Ascending aorta (tissue), 2 donors: ENCODE measurements around the gene PDE4A. TPM values are rescaled to one million over a fixed set of nuclear protein-coding genes. Genes with fewer than 3 reads are reported as not detected.
A peak's percentile ranks its signal among the peaks of the same experiment; 100 is the strongest.
"Not testable (repeated sequence)": the region's sequence is repeated elsewhere in the genome, so short reads cannot be mapped to it uniquely, and the experiment has no call there.

Experiments used
- DNase-seq, 2 donors: peaks; one replicate each; pipeline ENCODE4 v3.0.0-alpha.2; 2019; ENCODE audit warnings: low spot score in 2 of 2
- H3K27ac ChIP-seq, 2 donors: fragments of 200-600 bp; sonication (generic); one replicate each; pipeline ENCODE4 v1.5.1; 2016 to 2017; ENCODE audit warnings: mild to moderate bottlenecking in 1 of 2
- H3K27me3 ChIP-seq: fragments of 200-600 bp; sonication (generic); one replicate; pipeline ENCODE4 v1.5.1; 2017
- H3K36me3 ChIP-seq, 2 donors: fragments of 200-600 bp; sonication (generic); one replicate each; pipeline ENCODE4 v1.5.1; 2016
- H3K4me1 ChIP-seq, 2 donors: fragments of 200-600 bp; sonication (generic); one replicate each; pipeline ENCODE4 v1.5.1; 2016 to 2017; ENCODE audit warnings: mild to moderate bottlenecking in 1 of 2
- H3K4me3 ChIP-seq, 2 donors: fragments of 200-600 bp; sonication (generic); one replicate each; pipeline ENCODE4 v1.5.1; 2016 to 2017; ENCODE audit warnings: mild to moderate bottlenecking in 1 of 2
- H3K9me3 ChIP-seq, 2 donors: fragments of 200-600 bp; sonication (generic); one replicate each; pipeline ENCODE4 v1.5.1; 2016
- CTCF ChIP-seq, 3 experiments: fragments of 200-600 bp in 2 of 3; fragments of 450-650 bp in 1 of 3; sonication (generic) in 2 of 3; IDR thresholded peaks; one replicate each; pipeline ENCODE4 v1.5.1; 2016 to 2019; ENCODE audit warnings: antibody characterized with exemption in 3 of 3, mild to moderate bottlenecking in 1 of 3, moderate library complexity in 1 of 3
- intact Hi-C: fragments of 100-400 bp; cut with DNase I; formaldehyde crosslinking; loops from one replicate; pipeline ENCODE4 v1.15.1; 2023
- total RNA-seq: library from RNA; depleted of rRNA; stranded (reverse); fragments of >200 nt; gene quantifications from one replicate; pipeline ENCODE4 v1.1.0, GENCODE V29; 2016

Gene PDE4A
- total RNA-seq, 1 donor from 2014 or later: 59.9 TPM

- H3K27ac ChIP-seq: no peak overlapping the region
- no peak overlapping the region for H3K4me3 ChIP-seq
- H3K36me3 ChIP-seq: no peaks in the 10 kb centered on the region
- peaks cover 9% of the 10 kb centered on the region for H3K27me3 ChIP-seq
- H3K4me1 ChIP-seq: peaks cover 9 to 18% of the 10 kb centered on the region in 2 donors
- DNase-seq: no peak
- intact Hi-C loops: no loop called here
- no peaks in the 10 kb centered on the region for H3K9me3 ChIP-seq
- TF ChIP-seq CTCF (IDR thresholded peaks at IDR 0.05): no peak
Observed at GRCh38 chr19:10407096-10407495, 13.2 kb upstream of the PDE4A start.

DNA sequence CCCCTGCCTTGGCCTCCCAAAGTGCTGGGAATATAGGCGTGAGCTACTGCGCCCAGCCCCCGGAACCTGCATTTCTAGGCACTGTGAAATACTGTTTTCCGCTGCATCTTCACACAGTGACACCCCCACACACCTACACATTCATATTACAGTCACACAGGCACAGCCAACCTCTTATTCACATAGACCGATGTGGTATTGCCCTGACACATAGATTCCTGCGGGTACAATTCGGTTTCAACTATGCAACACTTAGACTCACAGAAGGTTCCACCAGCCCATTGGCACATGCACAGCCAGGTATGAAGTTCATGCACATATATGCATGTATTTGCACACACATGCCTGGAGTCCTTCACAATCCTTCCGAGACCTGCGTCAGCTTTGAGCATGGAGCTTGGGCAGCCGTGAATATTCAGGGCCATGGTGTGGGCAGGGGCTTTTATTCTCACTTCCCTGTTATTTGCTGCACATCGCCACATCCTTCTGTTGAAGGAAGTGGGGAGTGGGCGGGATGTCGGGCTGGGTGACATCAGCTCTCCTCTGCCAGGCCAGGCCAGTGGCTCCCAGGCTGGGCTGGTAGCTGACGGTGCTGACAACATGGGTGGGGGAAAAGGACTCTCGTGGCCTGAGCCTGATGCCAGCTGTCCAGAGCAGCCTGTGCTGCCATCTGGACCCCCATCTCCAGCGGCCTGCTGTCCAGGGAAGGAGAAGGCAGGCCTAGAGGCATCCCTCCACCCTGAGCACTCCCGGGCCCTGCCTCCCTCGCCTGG is 11.6 kb upstream of the PDE4A start:
- DNase-seq: peak in 1 of 2 donors; percentile 64
- Histone ChIP-seq H3K9me3 (no peaks in the 10 kb centered on the region), H3K27me3 (peaks cover 9% of the 10 kb centered on the region), H3K4me3 (no peak overlapping the region), H3K4me1 (peaks cover 8 to 12% of the 10 kb centered on the region in 2 donors), H3K27ac (peak overlapping the region in 1 of 2 donors; percentile 37), H3K36me3 (no peaks in the 10 kb centered on the region)
- intact Hi-C loops: no loop called here
- TF ChIP-seq CTCF (IDR thresholded peaks at IDR 0.05): no peak

- DNase-seq, H3K36me3 ChIP-seq, H3K4me3 ChIP-seq, H3K4me1 ChIP-seq, H3K9me3 ChIP-seq, H3K27me3 ChIP-seq, H3K27ac ChIP-seq, intact Hi-C loops: not testable (repeated sequence)
Observed at GRCh38 chr19:10411224-10411623, 9.1 kb upstream of the PDE4A start.

- intact Hi-C loops: no loop called here
- Histone ChIP-seq H3K36me3 (no peaks in the 10 kb centered on the region), H3K4me1 (peaks cover 3 to 4% of the 10 kb centered on the region in 2 donors), H3K9me3 (peaks cover 0 to 6% of the 10 kb centered on the region in 2 donors), H3K27ac (no peak overlapping the region), H3K27me3 (peaks cover 6% of the 10 kb centered on the region), H3K4me3 (no peak overlapping the region)
- no peak for TF ChIP-seq CTCF (IDR thresholded peaks at IDR 0.05)
- no peak for DNase-seq
Observed at GRCh38 chr19:10412257-10412977, 7.9 kb upstream of the PDE4A start.

- Histone ChIP-seq H3K4me3 (peak overlapping the region; percentile 45 to 58), H3K36me3 (no peaks in the 10 kb centered on the region), H3K4me1 (peaks cover 20 to 23% of the 10 kb centered on the region in 2 donors), H3K27ac (no peak overlapping the region), H3K9me3 (peaks cover 0 to 6% of the 10 kb centered on the region in 2 donors), H3K27me3 (peaks cover 36% of the 10 kb centered on the region)
- intact Hi-C loops: no loop called here
- DNase-seq: no peak
- no peak for TF ChIP-seq CTCF (IDR thresholded peaks at IDR 0.05)
Observed at GRCh38 chr19:10416083-10416379, 4.3 kb upstream of the PDE4A start.
